HEK293T (cell line): Measurements from ENCODE around the gene TSGA10.

Experiments
- CTCF ChIA-PET: fragments of 350-600 bp; formaldehyde crosslinking; extraction: SDS; loops from one replicate; lab custom pipeline; 2021; ENCODE audit warnings: antibody characterized with exemption, inconsistent platforms; lab: Yijun Ruan, JAX
- POLR2A ChIA-PET: fragments of 350-600 bp; formaldehyde crosslinking; extraction: SDS; loops from one replicate; lab custom pipeline; 2020; ENCODE audit warnings: antibody characterized with exemption, inconsistent platforms; lab: Yijun Ruan, JAX
- DNase-seq: peaks from one replicate; pipeline ENCODE4 v3.0.0; 2012; ENCODE audit warnings: mixed read lengths; ENCODE audit errors: extremely low spot score
- ARNT ChIP-seq: fragments of 450-650 bp; IDR thresholded peaks from 2 replicates; pipeline ENCODE4 v1.6.1; 2017; ENCODE audit warnings: mild to moderate bottlenecking
- BHLHE40 ChIP-seq: fragments of 450-650 bp; IDR thresholded peaks from 2 replicates; pipeline ENCODE4 v1.6.1; 2016; ENCODE audit warnings: mild to moderate bottlenecking, moderate library complexity, borderline replicate concordance
- CTBP1 ChIP-seq: fragments of 450-650 bp; IDR thresholded peaks from 2 replicates; pipeline ENCODE4 v1.6.1; 2016; ENCODE audit warnings: borderline replicate concordance
- ELF4 ChIP-seq: fragments of 450-650 bp; IDR thresholded peaks from 2 replicates; pipeline ENCODE4 v1.6.1; 2017; ENCODE audit warnings: antibody characterized with exemption
- FOXA1 ChIP-seq: fragments of 450-650 bp; IDR thresholded peaks from 2 replicates; pipeline ENCODE4 v1.6.1; 2016; ENCODE audit warnings: mild to moderate bottlenecking
- FOXK2 ChIP-seq: fragments of 450-650 bp; IDR thresholded peaks from 2 replicates; pipeline ENCODE4 v1.6.1; 2016; ENCODE audit warnings: mild to moderate bottlenecking
- FOXM1 ChIP-seq: fragments of 450-650 bp; IDR thresholded peaks from 2 replicates; pipeline ENCODE4 v1.6.1; 2017; ENCODE audit warnings: mild to moderate bottlenecking, borderline replicate concordance
- HDGF ChIP-seq: fragments of 450-650 bp; IDR thresholded peaks from 2 replicates; pipeline ENCODE4 v1.6.1; 2017; ENCODE audit warnings: antibody characterized with exemption, borderline replicate concordance
- L3MBTL2 ChIP-seq: fragments of 450-650 bp; conservative IDR thresholded peaks from 2 replicates; pipeline ENCODE4 v1.6.1; 2016; ENCODE audit warnings: mild to moderate bottlenecking
- LEF1 ChIP-seq: fragments of 450-650 bp; IDR thresholded peaks from 2 replicates; pipeline ENCODE4 v1.6.1; 2017; ENCODE audit warnings: mild to moderate bottlenecking, borderline replicate concordance
- NFRKB ChIP-seq: fragments of 450-650 bp; IDR thresholded peaks from 2 replicates; pipeline ENCODE4 v1.6.1; 2016; ENCODE audit warnings: mild to moderate bottlenecking, moderate library complexity
- PKNOX1 ChIP-seq: fragments of 450-650 bp; IDR thresholded peaks from 2 replicates; pipeline ENCODE4 v1.6.1; 2016
- SP1 ChIP-seq: fragments of 450-650 bp; IDR thresholded peaks from 2 replicates; pipeline ENCODE4 v1.6.1; 2017
- SUZ12 ChIP-seq: fragments of 450-650 bp; IDR thresholded peaks from 2 replicates; pipeline ENCODE4 v1.6.1; 2016; ENCODE audit warnings: mild to moderate bottlenecking
- TARDBP ChIP-seq: fragments of 450-650 bp; IDR thresholded peaks from 2 replicates; pipeline ENCODE4 v1.6.1; 2016
- ZNF384 ChIP-seq: fragments of 450-650 bp; IDR thresholded peaks from 2 replicates; pipeline ENCODE4 v1.6.1; 2016

The TSGA10 gene

DNA sequence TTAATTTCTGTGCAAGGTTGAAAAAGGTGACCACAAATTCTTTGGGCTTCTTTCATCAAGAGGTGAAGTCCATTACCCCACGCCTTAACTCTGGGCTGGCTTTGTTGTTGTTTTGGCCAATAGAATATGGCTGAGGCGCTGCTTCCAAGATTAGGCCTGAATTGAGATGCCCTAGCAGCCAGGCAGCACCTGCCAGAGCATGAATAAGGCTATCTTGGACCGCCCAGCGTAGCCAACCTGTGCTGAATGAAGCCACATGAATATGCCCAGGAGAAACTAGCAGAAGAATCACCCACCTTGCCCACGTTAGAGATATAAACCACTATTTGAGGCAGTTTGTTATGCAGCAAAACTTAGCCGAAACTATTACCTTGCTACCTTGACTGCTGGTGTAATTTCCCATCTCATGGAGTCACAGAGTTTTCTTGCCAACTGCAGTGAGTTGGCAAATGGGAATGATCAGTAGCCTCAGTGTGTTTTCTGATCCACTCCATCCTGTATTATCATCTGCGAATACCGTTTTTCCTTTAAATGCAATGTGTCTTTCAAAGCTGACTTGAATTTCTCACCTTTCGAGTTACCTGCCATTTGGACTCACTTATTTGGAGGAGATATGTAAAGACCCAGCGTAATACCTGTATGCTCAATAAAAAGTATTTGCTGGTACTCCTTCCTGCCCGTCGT is 679 bp downstream of the TSGA10 start:
- ChIA-PET POLR2A (interaction anchor here (0.9 to 5.6 kb wide), 11 partner anchors 8 to 188 kb away, joined by 3 to 77 read pairs (median 5); partner anchors contain the start of genes C2orf15, EIF5B, MITD1 and MRPL30), CTCF (interaction anchor here (0.6 to 1.5 kb wide), 2 partner anchors 13 to 258 kb away, joined by 3 to 6 read pairs; no protein-coding TSS in a partner anchor)
- no peak for DNase-seq
- TF ChIP-seq L3MBTL2 (no peak), TARDBP (no peak), HDGF (no peak), CTBP1 (no peak), PKNOX1 (no peak), FOXM1 (no peak)

GRCh38 chr2:99152199-99152895 is 2.4 kb downstream of the TSGA10 start:
- ChIA-PET POLR2A (interaction anchor here (5.6 kb wide), 1 partner anchor 10 kb away, joined by 77 read pairs; the partner anchor contains the start of gene C2orf15), CTCF (no interaction called here)
- no peak for DNase-seq
- TF ChIP-seq SUZ12 = no peak
- TF ChIP-seq L3MBTL2 = no peak
- TF ChIP-seq ELF4 = no peak
- peak; percentile 22; the same call in 1 of the 2 replicates for TF ChIP-seq PKNOX1

- TF ChIP-seq ZNF384 (no peak), LEF1 (no peak), BHLHE40 (no peak), PKNOX1 (no peak), ARNT (no peak), L3MBTL2 (no peak), NFRKB (no peak), CTBP1 (no peak), FOXA1 (no peak), SUZ12 (no peak), TARDBP (no peak), FOXM1 (no peak), HDGF (no peak), SP1 (no peak), ELF4 (no peak), FOXK2 (no peak)
- no peak for DNase-seq
- CTCF ChIA-PET = no interaction called here
- POLR2A ChIA-PET = no interaction called here
These were observed 4.0 kb downstream of the TSGA10 start for GRCh38 chr2:99150706-99151105.

DNA sequence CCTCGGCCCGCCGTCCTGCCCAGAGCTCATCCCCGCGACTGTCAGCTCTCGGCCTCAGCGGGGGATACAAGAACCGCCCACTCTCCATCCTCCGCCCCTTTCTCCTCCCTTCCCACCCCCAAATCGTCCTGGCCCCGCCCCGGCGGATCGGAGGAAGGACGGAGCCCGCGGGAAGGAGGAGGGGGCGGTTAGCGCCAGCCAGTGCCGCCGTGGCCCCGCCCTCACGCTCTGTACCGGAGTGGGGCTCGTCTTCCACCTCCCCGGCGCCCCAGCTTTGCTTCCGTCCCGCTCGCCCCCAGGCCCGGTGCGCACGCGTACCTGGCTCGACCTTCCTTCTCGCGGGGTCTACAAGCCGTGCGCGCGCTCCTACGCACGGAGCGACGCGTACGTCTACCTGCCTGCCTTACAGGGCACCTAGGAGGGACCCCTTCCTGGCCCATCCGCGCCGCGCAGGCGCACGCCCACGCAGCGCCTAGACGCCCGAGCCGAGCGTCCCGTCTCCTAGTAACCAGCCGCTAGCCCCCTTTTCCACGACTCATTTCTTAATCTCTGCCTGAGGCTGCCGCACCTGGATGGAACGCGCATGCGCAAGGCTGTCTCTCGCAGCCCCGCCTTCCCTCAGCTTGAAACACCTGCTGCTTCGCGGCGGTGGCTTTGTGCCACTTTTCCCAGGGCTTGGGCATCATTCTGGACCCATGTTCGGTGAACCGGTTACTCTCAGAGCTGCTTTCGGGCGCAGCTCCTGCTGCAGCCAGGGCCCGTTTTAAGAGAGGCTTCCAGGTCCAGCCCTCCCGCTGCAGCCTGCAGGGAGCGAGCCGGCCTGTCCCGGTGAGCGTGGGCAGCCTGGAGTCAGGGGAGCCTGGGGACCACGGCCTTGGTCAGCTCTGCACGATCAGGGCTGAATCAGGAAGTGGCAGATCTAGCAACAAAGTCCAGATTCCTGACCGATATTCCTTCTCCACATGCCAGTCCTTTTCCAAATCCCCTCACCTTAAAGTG is 13.3 kb downstream of the TSGA10 start, which contains the start of gene C2orf15:
C2orf15 (plus strand) TSS at position 598 of the 999 bp plus-strand sequence. CDS start 8,852 bp downstream, outside the sequence.
- POLR2A ChIA-PET = interaction anchor here (0.7 to 4.9 kb wide), 11 partner anchors 9 to 1105 kb away, joined by 3 to 77 read pairs (median 4); partner anchors contain the start of genes CRACDL, LIPT1, MITD1 and MRPL30
- TF ChIP-seq SUZ12 (no peak), HDGF (peak; percentile 84; the same call in 1 of the 2 replicates), L3MBTL2 (peak; percentile 59)
- CTCF ChIA-PET = interaction anchor here (1.2 kb wide), 1 partner anchor 13 kb away, joined by 3 read pairs; the partner anchor contains the start of genes LIPT1 and TSGA10
- DNase-seq = peak; percentile 90

GRCh38 chr2:99140860-99141109 is 14.0 kb downstream of the TSGA10 start:
- DNase-seq = no peak
- TF ChIP-seq FOXA1 (no peak), ZNF384 (no peak), ELF4 (no peak), TARDBP (no peak), SUZ12 (no peak), L3MBTL2 (peak; percentile 61), SP1 (no peak), CTBP1 (no peak)
- ChIA-PET CTCF (interaction anchor here (0.7 to 1.2 kb wide), 2 partner anchors 14 to 793 kb away, joined by 3 to 4 read pairs; partner anchors contain the start of genes LIPT1 and TSGA10), POLR2A (interaction anchor here (0.7 to 4.9 kb wide), 10 partner anchors 9 to 1104 kb away, joined by 3 to 77 read pairs (median 5); partner anchors contain the start of genes CRACDL, LIPT1, MITD1 and MRPL30)
